ENCODE measurements around the gene GRM2.
A peak's percentile ranks its signal among the peaks of the same experiment; 100 is the strongest.

Gene GRM2

GRCh38 chr3:51729042-51729633 lies 22.3 kb downstream of the GRM2 start:
- H3K79me2 ChIP-seq (ENCODE audit: insufficient read depth, low read length), result no peaks in the 10 kb centered on the region
- no peak for TF ChIP-seq EZH2 (IDR thresholded peaks at IDR 0.05; ENCODE audit: borderline replicate concordance, low read depth, low read length, severe bottlenecking)
- no peak for TF ChIP-seq CTCF (IDR thresholded peaks at IDR 0.05; ENCODE audit: borderline replicate concordance, extremely low read depth, low read length, poor library complexity, severe bottlenecking)
- ATAC-seq (ENCODE audit: insufficient read depth, low read depth) (no peak), DNase-seq (no peak)
- H3K27me3 ChIP-seq (ENCODE audit: insufficient read depth, low read length, poor library complexity), result peaks cover 4% of the 10 kb centered on the region
- H3K4me3 ChIP-seq (ENCODE audit: low read depth in 1 of 2, low read length in 2 of 2), result no peak overlapping the region
- no peak overlapping the region for H3K27ac ChIP-seq (ENCODE audit: low read length)
- no peaks in the 10 kb centered on the region for H4K20me1 ChIP-seq (ENCODE audit: insufficient read depth, low read length)
- no peak overlapping the region for H3K4me2 ChIP-seq (ENCODE audit: insufficient read depth, low read length)
- no peak overlapping the region for H3K9ac ChIP-seq (ENCODE audit: low read depth, low read length)
- no peaks in the 10 kb centered on the region for H3K9me3 ChIP-seq (ENCODE audit: insufficient read depth, low read length, severe bottlenecking)
- H3K36me3 ChIP-seq (ENCODE audit: insufficient read depth, low read length), result no peaks in the 10 kb centered on the region
- peaks cover 1% of the 10 kb centered on the region for H3K4me1 ChIP-seq (ENCODE audit: insufficient read depth, low read length)
- no peak overlapping the region for H2AFZ ChIP-seq (ENCODE audit: low read depth, low read length)

DNA sequence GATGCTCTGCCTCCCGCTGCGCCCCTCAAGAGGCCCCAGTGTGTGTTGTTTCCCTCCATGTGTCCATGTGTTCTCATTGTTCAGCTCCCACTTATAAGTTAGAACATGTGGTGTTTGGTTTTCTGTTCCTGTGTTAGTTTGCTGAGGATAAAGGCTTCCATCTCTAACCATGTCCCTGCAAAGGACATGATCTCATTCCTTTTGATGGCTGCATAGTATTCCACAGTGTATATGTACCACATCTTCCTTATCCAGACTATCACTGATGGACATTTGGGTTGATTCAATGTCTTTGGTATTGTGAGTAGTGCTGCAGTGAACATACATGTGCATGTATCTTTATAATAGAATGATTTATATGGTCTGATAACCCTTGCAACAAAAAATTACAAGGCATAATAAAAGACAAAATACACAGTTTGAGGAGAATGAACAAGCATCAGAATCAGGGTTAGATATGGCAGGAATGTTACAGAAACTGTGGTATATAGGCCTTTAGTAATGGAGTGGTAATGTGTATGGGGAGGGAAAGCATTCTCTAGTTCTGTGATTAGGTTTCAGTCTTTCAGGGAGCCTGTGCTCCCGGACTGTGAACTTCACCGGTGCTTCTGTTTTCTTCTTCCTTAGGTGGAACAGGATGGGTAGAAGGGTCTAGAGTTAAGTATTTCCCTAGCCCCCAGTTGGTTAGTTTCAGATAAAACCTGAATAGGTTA lies 27.1 kb downstream of the GRM2 start:
- Histone ChIP-seq H2AFZ (ENCODE audit: low read depth, low read length) (no peak overlapping the region), H4K20me1 (ENCODE audit: insufficient read depth, low read length) (no peaks in the 10 kb centered on the region)

GRCh38 chr3:51734572-51734907 lies 27.7 kb downstream of the GRM2 start:
- peaks cover 11% of the 10 kb centered on the region for H3K4me1 ChIP-seq (ENCODE audit: insufficient read depth, low read length)
- no peak overlapping the region for H3K4me2 ChIP-seq (ENCODE audit: insufficient read depth, low read length)
- no peaks in the 10 kb centered on the region for H3K36me3 ChIP-seq (ENCODE audit: insufficient read depth, low read length)
- no peaks in the 10 kb centered on the region for H3K79me2 ChIP-seq (ENCODE audit: insufficient read depth, low read length)
- no peak for TF ChIP-seq EZH2 (IDR thresholded peaks at IDR 0.05; ENCODE audit: borderline replicate concordance, low read depth, low read length, severe bottlenecking)
- TF ChIP-seq CTCF (IDR thresholded peaks at IDR 0.05; ENCODE audit: borderline replicate concordance, extremely low read depth, low read length, poor library complexity, severe bottlenecking), result no peak
- no peaks in the 10 kb centered on the region for H3K9me3 ChIP-seq (ENCODE audit: insufficient read depth, low read length, severe bottlenecking)
- H3K4me3 ChIP-seq (ENCODE audit: low read depth in 1 of 2, low read length in 2 of 2), result no peak overlapping the region
- no peak overlapping the region for H3K9ac ChIP-seq (ENCODE audit: low read depth, low read length)
- H4K20me1 ChIP-seq (ENCODE audit: insufficient read depth, low read length), result no peaks in the 10 kb centered on the region
- H3K27ac ChIP-seq (ENCODE audit: low read length), result no peak overlapping the region
- ATAC-seq (ENCODE audit: insufficient read depth, low read depth) (peak; percentile 91), DNase-seq (peak; percentile 52)
- H2AFZ ChIP-seq (ENCODE audit: low read depth, low read length), result no peak overlapping the region
- peaks cover 8% of the 10 kb centered on the region for H3K27me3 ChIP-seq (ENCODE audit: insufficient read depth, low read length, poor library complexity)

More for the DNA sequence above, 27.1 kb downstream of the GRM2 start:
- Histone ChIP-seq H3K9me3 (ENCODE audit: insufficient read depth, low read length, severe bottlenecking) (no peaks in the 10 kb centered on the region), H3K27ac (ENCODE audit: low read length) (no peak overlapping the region), H3K4me1 (ENCODE audit: insufficient read depth, low read length) (peaks cover 11% of the 10 kb centered on the region), H3K4me3 (ENCODE audit: low read depth in 1 of 2, low read length in 2 of 2) (no peak overlapping the region), H3K9ac (ENCODE audit: low read depth, low read length) (no peak overlapping the region), H3K4me2 (ENCODE audit: insufficient read depth, low read length) (no peak overlapping the region), H3K36me3 (ENCODE audit: insufficient read depth, low read length) (no peaks in the 10 kb centered on the region), H3K79me2 (ENCODE audit: insufficient read depth, low read length) (no peaks in the 10 kb centered on the region), H3K27me3 (ENCODE audit: insufficient read depth, low read length, poor library complexity) (peaks cover 4% of the 10 kb centered on the region)
- DNase-seq, result no peak
- ATAC-seq (ENCODE audit: insufficient read depth, low read depth), result no peak
- TF ChIP-seq CTCF (IDR thresholded peaks at IDR 0.05; ENCODE audit: borderline replicate concordance, extremely low read depth, low read length, poor library complexity, severe bottlenecking), result no peak
- no peak for TF ChIP-seq EZH2 (IDR thresholded peaks at IDR 0.05; ENCODE audit: borderline replicate concordance, low read depth, low read length, severe bottlenecking)

Measured in DND-41 (cell line).